T1000 (cell line): ENCODE data around the gene AUTS2.

Experiments used
- DNase-seq: peaks from one replicate; lab custom pipeline; 2025; ENCODE audit warnings: mixed read lengths; lab: John Stamatoyannopoulos, UW

AUTS2 gene

GRCh38 chr7:70069977-70070376 is 471.7 kb downstream of the AUTS2 start:
- no peak for DNase-seq

GRCh38 chr7:70071766-70072165 is 473.5 kb downstream of the AUTS2 start:
- DNase-seq = no peak

- no peak for DNase-seq
Observed at GRCh38 chr7:70072220-70072619, 473.9 kb downstream of the AUTS2 start.

GRCh38 chr7:70076325-70076724 is 478.1 kb downstream of the AUTS2 start:
- no peak for DNase-seq

GRCh38 chr7:70082099-70082611 is 483.9 kb downstream of the AUTS2 start:
- no peak for DNase-seq

GRCh38 chr7:70091362-70091761 is 493.1 kb downstream of the AUTS2 start:
- no peak for DNase-seq

- DNase-seq = peak; percentile 6
Observed at GRCh38 chr7:70092314-70093204, 494.3 kb downstream of the AUTS2 start.

GRCh38 chr7:70093205-70093904 is 495.1 kb downstream of the AUTS2 start:
- DNase-seq = no peak

- no peak for DNase-seq
Observed at GRCh38 chr7:70094831-70095230, 496.6 kb downstream of the AUTS2 start.

GRCh38 chr7:70097645-70098044 is 499.4 kb downstream of the AUTS2 start:
- no peak for DNase-seq

GRCh38 chr7:70098133-70098561 is 499.9 kb downstream of the AUTS2 start:
- DNase-seq = no peak

GRCh38 chr7:70098905-70099672 is 500.8 kb downstream of the AUTS2 start:
- DNase-seq = no peak

- no peak for DNase-seq
Observed at GRCh38 chr7:70104243-70104642, 506.0 kb downstream of the AUTS2 start.

- no peak for DNase-seq
Observed at GRCh38 chr7:70113078-70113477, 514.8 kb downstream of the AUTS2 start.

GRCh38 chr7:70113536-70113935 is 515.3 kb downstream of the AUTS2 start:
- DNase-seq = no peak

GRCh38 chr7:70114806-70115205 is 516.5 kb downstream of the AUTS2 start:
- DNase-seq = no peak

- no peak for DNase-seq
Observed at GRCh38 chr7:70116244-70116643, 518.0 kb downstream of the AUTS2 start.

GRCh38 chr7:70116867-70117266 is 518.6 kb downstream of the AUTS2 start:
- DNase-seq = no peak

- DNase-seq = no peak
Observed at GRCh38 chr7:70120851-70121250, 522.6 kb downstream of the AUTS2 start.

- DNase-seq = no peak
Observed at GRCh38 chr7:70131817-70132216, 533.5 kb downstream of the AUTS2 start.

- no peak for DNase-seq
Observed at GRCh38 chr7:70132226-70132851, 534.1 kb downstream of the AUTS2 start.
